H1 (cell line): Measurements from ENCODE around the gene TBC1D9B. TPM values are rescaled to one million over a fixed set of nuclear protein-coding genes. Genes with fewer than 3 reads are reported as not detected.

ENCODE experiments used
- CTCF ChIA-PET: fragments of 300-600 bp; sonication (Branson Sonifier 250); formaldehyde crosslinking; loops from one replicate; lab custom pipeline; 2021; ENCODE audit not compliant: partially characterized antibody; lab: Charles Lee
- POLR2A ChIA-PET: fragments of 300-600 bp; sonication (Branson Sonifier 250); formaldehyde crosslinking; loops from one replicate; lab custom pipeline; 2021; ENCODE audit warnings: inconsistent platforms; ENCODE audit not compliant: partially characterized antibody; lab: Charles Lee
- DNase-seq, 2 experiments: peaks; one replicate each; pipeline versions ENCODE4 v3.0.0 to v3.0.0-alpha.2; 2010 to 2022; ENCODE audit warnings: low spot score in 2 of 2, low read depth in 1 of 2, mixed read lengths in 1 of 2
- FAIRE-seq: peaks from 2 replicates; lab custom pipeline; 2011; peaks lifted over from hg19 to GRCh38; lab: Jason Lieb, UNC
- H2AFZ ChIP-seq: 2 replicates; pipeline ENCODE4 v1.8.1; 2012; ENCODE audit warnings: low read length, inconsistent platforms
- H2AK5ac ChIP-seq: 2 replicates; pipeline ENCODE4 v1.6.1; 2013; ENCODE audit warnings: low read depth, low read length
- H2BK120ac ChIP-seq: replicated peaks from 2 replicates; pipeline ENCODE3; 2013; ENCODE audit warnings: low read depth, low read length, inconsistent platforms
- H2BK12ac ChIP-seq: 2 replicates; pipeline ENCODE4 v1.6.1; 2013; ENCODE audit warnings: low read depth, low read length
- H2BK15ac ChIP-seq: 2 replicates; pipeline ENCODE4 v1.6.1; 2013; ENCODE audit warnings: low read length
- H2BK20ac ChIP-seq: 2 replicates; pipeline ENCODE4 v1.6.1; 2013; ENCODE audit warnings: low read length
- H2BK5ac ChIP-seq: 2 replicates; pipeline ENCODE4 v1.6.1; 2013; ENCODE audit warnings: low read depth, low read length
- H3K14ac ChIP-seq: 2 replicates; pipeline ENCODE4 v1.6.1; 2013; ENCODE audit warnings: inconsistent platforms; ENCODE audit not compliant: insufficient read length
- H3K18ac ChIP-seq: 2 replicates; pipeline ENCODE4 v1.6.1; 2013; ENCODE audit warnings: low read length; ENCODE audit errors: extremely low read depth
- H3K23ac ChIP-seq: 2 replicates; pipeline ENCODE4 v1.6.1; 2013; ENCODE audit warnings: inconsistent platforms; ENCODE audit not compliant: insufficient read length
- H3K23me2 ChIP-seq: 2 replicates; pipeline ENCODE4 v1.6.1; 2013; ENCODE audit warnings: low read depth, low read length
- H3K27ac ChIP-seq: 2 replicates; pipeline ENCODE4 v1.6.1; 2011; ENCODE audit warnings: low read depth, low read length, inconsistent platforms
- H3K27me3 ChIP-seq, 4 experiments: replicated peaks in 1 of 4; 1 replicate in 1 of 4; 2 replicates in 3 of 4; pipeline versions ENCODE4 v1.6.1 to v1.8.1; 2011 to 2013; ENCODE audit warnings: low read length in 3 of 4, mild to moderate bottlenecking in 3 of 4, inconsistent platforms in 2 of 4, mixed read lengths in 2 of 4, moderate library complexity in 1 of 4; ENCODE audit not compliant: control insufficient read depth in 3 of 4, insufficient read depth in 3 of 4; ENCODE audit errors: extremely low read depth in 1 of 4
- H3K36me3 ChIP-seq, 4 experiments: 2 replicates each; pipeline versions ENCODE4 v1.6.1 to v1.8.1; 2011 to 2013; ENCODE audit warnings: mild to moderate bottlenecking in 4 of 4, low read length in 3 of 4, moderate library complexity in 2 of 4, control low read depth in 1 of 4, inconsistent platforms in 1 of 4; ENCODE audit not compliant: insufficient read depth in 4 of 4, control insufficient read depth in 2 of 4
- H3K4ac ChIP-seq: replicated peaks from 2 replicates; pipeline ENCODE3; 2013; ENCODE audit warnings: low read length, low read depth, mixed read lengths, inconsistent platforms; ENCODE audit not compliant: insufficient read length
- H3K4me1 ChIP-seq, 4 experiments: replicated peaks in 1 of 4; 1 replicate in 1 of 4; 2 replicates in 3 of 4; pipeline versions ENCODE4 v1.6.1 to v1.8.1; 2011 to 2013; ENCODE audit warnings: low read length in 3 of 4, inconsistent platforms in 2 of 4, mixed read lengths in 1 of 4; ENCODE audit not compliant: insufficient read depth in 4 of 4, control insufficient read depth in 3 of 4
- H3K4me2 ChIP-seq, 2 experiments: 2 replicates each; pipeline versions ENCODE4 v1.6.1 to v1.8.1; 2011 to 2013; ENCODE audit warnings: low read depth in 2 of 2, low read length in 2 of 2, control low read depth in 1 of 2, inconsistent platforms in 1 of 2, mild to moderate bottlenecking in 1 of 2; ENCODE audit not compliant: insufficient read depth in 1 of 2
- H3K4me3 ChIP-seq, 4 experiments: fragments of 200-600, 300-600 bp in 1 of 4; sonication (generic), shearing (Covaris generic), sonication (Bioruptor Twin) in 1 of 4; 2 replicates each; pipeline versions ENCODE4 v1.5.1 to v1.8.1; 2011 to 2016; ENCODE audit warnings: low read length in 4 of 4, low read depth in 3 of 4, control low read depth in 2 of 4, inconsistent platforms in 2 of 4, mild to moderate bottlenecking in 2 of 4, mixed read lengths in 1 of 4, moderate library complexity in 1 of 4; ENCODE audit not compliant: insufficient read depth in 2 of 4; ENCODE audit errors: extremely low read depth in 1 of 4
- H3K56ac ChIP-seq: replicated peaks from 2 replicates; pipeline ENCODE3; 2013; ENCODE audit warnings: low read depth, mild to moderate bottlenecking, mixed read lengths, low read length, inconsistent platforms; ENCODE audit not compliant: insufficient read length
- H3K79me1 ChIP-seq: 2 replicates; pipeline ENCODE4 v1.6.1; 2013; ENCODE audit warnings: low read depth, low read length, control low read depth
- H3K79me2 ChIP-seq, 2 experiments: 2 replicates each; pipeline versions ENCODE4 v1.6.1 to v1.8.1; 2012 to 2013; ENCODE audit warnings: low read length in 2 of 2, mild to moderate bottlenecking in 2 of 2, inconsistent platforms in 1 of 2; ENCODE audit not compliant: insufficient read depth in 2 of 2, control insufficient read depth in 1 of 2
- H3K9ac ChIP-seq, 4 experiments: replicated peaks in 1 of 4; 1 replicate in 1 of 4; 2 replicates in 3 of 4; pipeline versions ENCODE4 v1.6.1 to v1.8.1; 2011 to 2013; ENCODE audit warnings: low read depth in 3 of 4, low read length in 3 of 4, control low read depth in 2 of 4, mild to moderate bottlenecking in 2 of 4, moderate library complexity in 2 of 4, inconsistent platforms in 1 of 4; ENCODE audit errors: extremely low read depth in 1 of 4
- H3K9me3 ChIP-seq, 2 experiments: 2 replicates each; pipeline versions ENCODE4 v1.6.1 to v1.8.1; 2012 to 2013; ENCODE audit warnings: mild to moderate bottlenecking in 2 of 2, moderate library complexity in 2 of 2, control low read depth in 1 of 2, inconsistent platforms in 1 of 2, low read depth in 1 of 2, low read length in 1 of 2, mixed read lengths in 1 of 2; ENCODE audit not compliant: insufficient read depth in 2 of 2
- H4K20me1 ChIP-seq, 2 experiments: replicated peaks in 1 of 2; 2 replicates each; pipeline versions ENCODE3 to v1.8.1; 2011 to 2013; ENCODE audit warnings: inconsistent platforms in 2 of 2, low read length in 2 of 2, mild to moderate bottlenecking in 1 of 2; ENCODE audit not compliant: insufficient read depth in 2 of 2, control insufficient read depth in 1 of 2
- H4K5ac ChIP-seq: 2 replicates; pipeline ENCODE4 v1.6.1; 2013; ENCODE audit warnings: low read length, low read depth, mixed read lengths, inconsistent platforms; ENCODE audit not compliant: insufficient read length
- H4K8ac ChIP-seq: 2 replicates; pipeline ENCODE4 v1.8.0; 2013; ENCODE audit warnings: mild to moderate bottlenecking, moderate library complexity, low read length, inconsistent platforms; ENCODE audit not compliant: insufficient read depth; ENCODE audit errors: extremely low read depth
- H4K91ac ChIP-seq: replicated peaks from 2 replicates; pipeline ENCODE3; 2013; ENCODE audit warnings: low read length, mixed read lengths, inconsistent platforms; ENCODE audit not compliant: insufficient read length
- ATF2 ChIP-seq: IDR thresholded peaks from 2 replicates; pipeline ENCODE4 v1.6.1; 2012; ENCODE audit warnings: low read length, inconsistent platforms
- POU5F1 ChIP-seq: IDR thresholded peaks from 2 replicates; pipeline ENCODE4 v1.6.1; 2011; ENCODE audit warnings: low read depth, mild to moderate bottlenecking, low read length, moderate library complexity
- USF2 ChIP-seq: IDR thresholded peaks from 2 replicates; pipeline ENCODE4 v1.6.1; 2011; ENCODE audit warnings: low read length, improper control_type of control experiment
- WGBS, 2 experiments: shearing (Covaris generic) in 1 of 2; methylation state at CpG; one replicate each; pipeline versions ENCODE4 v1.1.6 to v1.1.7; 2013 to 2015; ENCODE audit warnings: low lambda C conversion rate in 2 of 2, mixed read lengths in 2 of 2, inconsistent platforms in 1 of 2, low coverage in 1 of 2, missing lambda C conversion rate in 1 of 2; ENCODE audit not compliant: insufficient replicate concordance in 2 of 2, insufficient coverage in 1 of 2, insufficient read length in 1 of 2; ENCODE audit errors: extremely low coverage in 1 of 2, missing lambda C conversion rate in 1 of 2; 5-methylcytosine and 5-hydroxymethylcytosine counted together
- polyA plus RNA-seq, 7 experiments: library from polyadenylated mRNA; depleted of rRNA in 3 of 7; stranded (reverse) in 5 of 7; unstranded in 2 of 7; fragments of >200 nt in 5 of 7; fragments of 200-250 nt in 2 of 7; gene quantifications; 1 replicate in 5 of 7; 2 replicates in 1 of 7; 4 replicates in 1 of 7; pipeline versions ENCODE4 v1.2.1 to v1.2.3, GENCODE V29; 2011 to 2013; ENCODE audit warnings: missing spikeins in 2 of 7, mixed read lengths in 2 of 7
- total RNA-seq: library from RNA; stranded (reverse); fragmentation: NEBNext Ultra II Directional; extraction: Animal tissue kit (Norgen Biotek cat#: 25700); gene quantifications from 2 replicates; pipeline ENCODE4 v1.2.1, GENCODE V29; 2021

TBC1D9B gene
- total and polyA plus RNA-seq, 2 of the 8 experiments (the other 6 are each of a cell fraction or from before 2014, with no cell fraction given): 33.6 to 57.1 TPM

GRCh38 chr5:179874536-179875292 is 33.0 kb downstream of the TBC1D9B start:
- ChIA-PET POLR2A (interaction anchor here (0.6 to 1.4 kb wide), 3 partner anchors 7 to 672 kb away, joined by 3 to 4 read pairs (median 3); no protein-coding TSS in a partner anchor), CTCF (interaction anchor here (0.7 to 1.6 kb wide), 5 partner anchors 9 to 116 kb away, joined by 3 to 7 read pairs (median 4); no protein-coding TSS in a partner anchor)
- Histone ChIP-seq H3K79me1 (no peaks in the 10 kb centered on the region), H3K27ac (no peak overlapping the region), H4K20me1 (peaks cover 4% of the 10 kb centered on the region in 2 experiments), H3K4ac (no peak overlapping the region), H3K4me1 (no peaks in the 10 kb centered on the region; a peak in 1 of 7 replicates), H3K4me3 (no peak overlapping the region), H3K9ac (no peak overlapping the region), H3K9me3 (no peaks in the 10 kb centered on the region), H2BK120ac (no peak overlapping the region), H3K23ac (no peak overlapping the region), H3K4me2 (no peak overlapping the region), H3K14ac (no peak overlapping the region), H2BK12ac (no peak overlapping the region), H4K5ac (no peak overlapping the region), H2AFZ (no peak overlapping the region), H3K27me3 (no peaks in the 10 kb centered on the region), H3K79me2 (no peaks in the 10 kb centered on the region), H4K91ac (no peak overlapping the region), H2BK20ac (no peak overlapping the region), H2BK5ac (no peak overlapping the region), H3K36me3 (peaks cover 3 to 16% (median 8%) of the 10 kb centered on the region in 4 experiments; a peak in 6 of 8 replicates), H3K23me2 (0 out of 2 replicates have a peak, but pooled peaks cover 2% of the 10 kb centered on the region), H3K18ac (no peak overlapping the region), H4K8ac (peak overlapping the region; percentile 25; the same call in 1 of the 2 replicates), H2BK15ac (no peak overlapping the region), H3K56ac (no peak overlapping the region), H2AK5ac (no peak overlapping the region)
- no peak for DNase-seq
- 94% methylated on average over 27 of the region's 28 CpGs; no CpG with 5 or more reads in 1 of the 2 experiments for WGBS, 2 experiments
- TF ChIP-seq USF2 (no peak), POU5F1 (no peak), ATF2 (no peak)
- FAIRE-seq: no peak
